Kidney capillary endothelial cell (primary cell): ENCODE measurements around the gene GFI1.

ENCODE experiments used
- DNase-seq: peaks from one replicate; pipeline ENCODE4 v3.0.0-alpha.2; 2018; ENCODE audit warnings: low spot score

Gene GFI1

GRCh38 chr1:92487078-92487605 lies 417 bp upstream of the GFI1 start:
- DNase-seq = no peak

DNA sequence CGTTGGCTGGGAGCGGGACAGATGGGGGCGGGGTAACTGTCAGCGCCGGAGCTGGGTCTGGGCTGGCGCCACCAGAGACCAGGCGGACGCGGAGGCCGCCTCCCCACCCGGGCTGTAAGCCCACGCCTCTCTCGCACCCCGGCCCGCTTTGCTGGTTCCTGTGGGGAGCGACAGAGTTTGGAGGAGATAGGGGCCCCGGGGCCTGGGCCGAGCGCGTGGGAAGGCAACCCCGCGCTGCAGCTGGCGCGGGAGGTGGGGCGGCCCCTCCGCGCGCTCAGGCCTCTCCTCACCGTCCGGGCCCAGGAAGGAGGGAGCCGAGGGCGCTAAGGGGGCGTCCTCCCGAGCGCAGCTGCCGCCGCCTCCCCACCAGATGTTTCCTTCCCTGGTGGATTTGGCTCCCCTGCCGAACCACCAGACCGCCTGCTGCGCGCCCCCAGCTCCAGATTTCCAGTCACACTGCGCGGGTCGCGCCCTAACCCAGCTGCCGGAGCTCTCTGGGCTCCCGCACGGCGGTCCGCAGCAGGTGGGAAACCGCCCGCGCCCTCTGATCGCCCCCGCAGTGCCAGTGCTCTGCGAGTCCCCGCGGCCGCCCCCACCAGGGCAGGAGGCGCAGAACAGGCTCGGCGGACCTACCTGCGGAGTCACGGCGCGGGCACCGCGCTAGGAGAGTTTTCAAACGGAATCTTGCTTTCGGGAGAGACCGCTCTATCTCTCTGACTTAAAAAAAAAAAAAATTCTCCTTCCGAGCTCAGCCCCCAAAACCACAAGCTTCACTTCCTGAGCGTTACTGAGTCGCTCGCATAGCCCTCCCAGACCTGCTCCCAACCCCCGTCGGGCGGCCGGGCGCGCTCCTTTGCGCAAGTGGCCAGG lies 1.1 kb downstream of the GFI1 start:
- DNase-seq = no peak

DNA sequence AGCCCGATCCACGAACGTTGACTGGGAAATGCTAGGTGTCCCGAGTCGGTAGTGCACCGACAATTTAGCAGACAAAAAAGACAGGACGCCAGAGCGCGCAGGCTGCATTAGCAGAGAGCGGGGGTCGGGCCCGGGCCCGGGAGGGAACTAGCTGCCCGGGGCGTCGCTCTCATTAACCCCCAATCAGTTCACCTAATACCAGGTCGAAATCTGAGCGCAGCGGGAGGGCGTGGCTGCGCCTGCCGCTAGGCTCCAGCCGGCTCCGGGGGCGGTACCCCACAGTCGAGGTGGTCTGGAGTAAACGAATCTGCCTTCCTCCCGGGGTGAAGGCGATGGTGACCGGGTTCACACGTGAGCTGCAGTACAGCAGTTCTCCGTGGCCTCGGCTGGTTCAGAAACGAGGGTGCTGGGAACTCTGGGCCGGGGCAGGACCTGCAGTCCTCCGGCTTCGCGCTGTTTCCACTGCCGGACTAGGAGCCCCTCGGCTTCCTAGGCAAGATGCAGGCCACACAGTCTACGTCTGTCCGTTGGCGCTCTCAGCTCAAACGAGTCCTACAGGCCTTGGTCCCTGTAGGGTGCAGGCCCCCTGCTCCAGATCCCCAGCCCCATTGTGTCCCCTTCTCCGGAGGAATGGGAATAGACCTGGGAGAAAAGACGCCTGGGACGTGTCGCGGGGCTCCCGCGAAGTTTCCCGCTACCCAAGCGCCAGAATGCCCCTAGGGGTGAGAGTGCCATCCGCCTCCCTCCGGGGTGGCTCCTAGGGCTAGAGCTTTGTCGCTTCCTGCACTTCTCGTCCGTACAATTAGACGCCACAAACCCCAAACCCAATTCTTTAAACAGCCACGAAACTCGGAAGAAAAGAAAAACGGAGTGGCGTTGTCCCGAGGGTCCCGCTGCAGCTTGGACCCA lies 2.0 kb downstream of the GFI1 start:
- no peak for DNase-seq

DNA sequence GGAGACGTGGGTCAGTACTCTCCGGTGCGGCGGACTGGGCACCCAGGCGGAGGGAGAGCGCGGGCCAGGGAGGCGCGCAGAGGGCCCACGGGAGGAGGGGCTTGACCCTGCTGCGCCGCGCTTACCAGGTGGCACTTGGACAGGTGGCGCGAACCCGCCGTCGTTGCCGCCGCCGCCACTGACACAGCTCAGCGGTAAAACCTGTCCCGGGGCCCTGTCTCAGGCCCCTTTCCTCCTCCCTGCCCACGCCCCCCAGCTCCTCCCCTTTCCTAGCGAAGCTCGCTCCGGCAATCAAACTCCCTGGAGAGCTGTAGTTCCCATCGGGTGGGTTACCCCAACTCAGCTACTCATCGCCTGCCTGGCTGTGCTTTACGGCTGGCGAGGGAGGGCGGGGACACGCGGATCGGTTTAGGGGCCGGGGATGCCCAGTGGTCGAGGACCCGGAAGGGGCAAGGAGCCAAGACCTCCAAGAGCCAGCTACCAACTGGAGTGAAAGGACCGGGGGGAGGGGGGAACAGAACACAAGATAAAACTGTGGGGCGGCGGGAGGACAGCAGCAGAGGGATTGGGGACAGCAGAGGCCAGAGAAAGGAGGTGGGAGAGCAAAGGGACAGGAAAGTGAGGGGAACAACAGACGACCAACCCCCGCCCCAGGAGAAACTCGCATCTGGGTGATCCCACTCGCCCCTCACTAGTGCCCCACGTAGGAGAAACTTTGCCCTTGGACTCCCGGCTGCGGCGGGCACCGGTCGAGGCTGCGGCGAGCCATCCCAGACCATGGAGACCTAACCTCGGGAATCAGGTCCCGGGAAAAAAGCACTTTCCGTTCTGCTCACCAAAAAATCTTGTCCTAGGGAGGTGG lies 2.9 kb downstream of the GFI1 start:
- no peak for DNase-seq

- DNase-seq = no peak
These were observed 3.8 kb downstream of the GFI1 start for GRCh38 chr1:92482665-92483609.

DNA sequence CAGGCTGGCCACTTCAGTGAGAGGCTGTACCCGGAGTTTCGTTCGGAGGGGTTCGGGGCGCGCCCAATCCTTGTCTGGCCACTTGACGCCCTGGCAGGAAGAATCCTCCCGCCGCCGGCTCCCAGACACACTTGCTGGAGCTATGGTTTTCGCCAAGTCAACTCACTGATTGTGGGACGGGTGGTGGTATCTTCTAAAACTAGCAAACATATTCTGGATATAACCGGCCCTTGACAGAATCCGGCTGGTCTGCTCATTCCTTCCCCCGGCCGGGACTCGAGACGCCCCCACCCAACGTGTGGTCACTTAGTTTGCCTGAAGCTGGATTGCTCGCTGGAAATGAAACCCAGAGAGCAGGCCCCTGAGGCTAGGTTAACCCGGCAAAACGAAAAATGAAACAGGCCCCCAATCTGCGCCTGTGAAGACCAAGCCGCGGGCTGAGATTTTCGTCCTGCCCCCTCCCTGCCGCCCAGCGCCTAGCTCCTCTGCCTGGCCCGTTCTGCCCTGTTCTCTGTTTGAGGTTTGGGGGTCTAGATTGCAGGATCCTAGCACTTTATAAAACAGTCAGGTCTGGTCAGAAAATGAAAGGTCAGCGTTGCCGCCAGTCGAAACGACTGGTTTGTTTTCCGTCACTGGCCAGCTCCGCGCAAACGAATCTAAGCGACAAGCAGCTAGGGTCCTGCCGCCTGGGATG lies 4.6 kb downstream of the GFI1 start:
- no peak for DNase-seq

- DNase-seq = no peak
These were observed 5.2 kb downstream of the GFI1 start for GRCh38 chr1:92481599-92481925.

DNA sequence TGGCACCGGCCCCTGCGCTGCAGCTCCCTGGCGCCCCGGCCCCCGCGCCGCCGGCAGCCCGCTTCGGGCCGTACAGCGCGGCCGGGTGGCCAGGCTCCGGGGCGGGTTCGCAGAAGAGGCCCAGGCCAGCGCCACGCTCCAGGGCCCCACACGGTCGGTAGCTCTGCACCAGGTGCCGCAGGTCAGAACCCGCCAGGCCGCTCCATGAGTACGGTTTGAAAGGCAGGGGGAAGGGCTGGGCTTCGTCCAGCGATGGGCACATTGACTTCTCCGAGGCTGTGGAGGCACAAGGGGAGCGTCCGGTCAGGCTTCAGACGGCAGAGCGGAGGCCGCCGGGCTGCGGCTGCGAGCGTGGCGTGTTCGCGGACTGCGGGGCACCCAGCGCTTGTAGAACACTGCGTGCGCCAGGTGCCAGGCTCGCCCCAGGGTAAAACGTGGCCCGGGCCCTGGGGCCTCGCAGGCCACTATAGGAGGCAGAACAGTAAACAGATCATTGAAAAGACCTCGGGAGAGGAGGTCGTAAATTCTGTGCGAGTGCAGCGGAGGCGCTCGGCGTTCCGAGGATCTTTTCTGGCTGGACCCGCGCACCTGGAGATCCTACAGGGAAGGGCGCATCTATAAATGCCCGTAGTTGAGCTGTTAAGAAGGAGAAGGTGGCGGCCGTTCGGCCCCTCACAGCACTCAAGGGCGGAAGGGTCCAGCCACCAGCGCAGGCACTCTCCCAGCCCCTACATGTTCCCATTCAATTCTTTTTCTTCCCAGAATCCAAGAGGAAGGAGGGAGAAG lies 5.7 kb downstream of the GFI1 start:
- DNase-seq = no peak

GRCh38 chr1:92480200-92480812 lies 6.4 kb downstream of the GFI1 start:
- no peak for DNase-seq

- no peak for DNase-seq
These were observed 7.1 kb downstream of the GFI1 start for GRCh38 chr1:92479587-92479986.

DNA sequence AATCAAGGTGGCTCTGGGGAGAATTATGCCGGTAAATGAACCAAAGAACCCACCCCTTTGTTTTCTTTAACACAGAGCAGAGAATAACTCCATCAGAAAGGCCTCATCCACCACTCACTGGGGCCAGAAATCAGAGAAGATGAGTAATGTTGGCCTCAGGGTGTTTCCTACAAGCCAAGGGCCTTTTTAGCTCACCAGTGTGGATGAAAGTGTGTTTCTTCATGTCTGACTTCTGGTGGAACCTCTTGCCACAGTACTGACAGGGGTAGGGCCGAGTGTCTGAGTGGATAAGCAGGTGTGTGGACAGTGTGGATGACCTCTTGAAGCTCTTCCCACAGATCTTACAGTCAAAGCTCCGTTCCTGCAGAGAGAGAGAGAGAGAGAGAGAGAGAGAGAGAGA lies 8.3 kb downstream of the GFI1 start:
- no peak for DNase-seq

- no peak for DNase-seq
These were observed 10.6 kb downstream of the GFI1 start for GRCh38 chr1:92476071-92476631.

GRCh38 chr1:92475029-92475428 lies 11.7 kb downstream of the GFI1 start:
- DNase-seq = no peak

- DNase-seq = no peak
These were observed 12.8 kb downstream of the GFI1 start for GRCh38 chr1:92473781-92474495.

DNA sequence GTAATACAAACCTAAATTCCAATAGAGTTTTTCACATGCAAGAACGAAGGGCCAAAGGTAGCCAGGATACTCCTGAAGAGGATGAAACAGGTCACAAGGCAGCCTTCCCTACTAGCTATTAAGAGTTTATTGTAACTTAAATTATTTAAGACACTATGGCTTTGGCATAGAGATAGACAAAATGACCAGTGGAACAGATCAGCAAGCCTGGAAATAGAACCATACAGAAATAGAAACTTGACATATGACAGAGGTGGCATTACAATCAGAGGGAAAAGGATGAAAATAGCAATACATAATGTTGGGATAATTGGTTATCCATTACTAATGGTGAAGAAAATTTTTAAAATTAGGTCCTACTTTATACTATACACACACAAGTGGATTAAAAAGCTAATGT lies 16.5 kb downstream of the GFI1 start:
- DNase-seq = no peak

- DNase-seq = no peak
These were observed 19.9 kb downstream of the GFI1 start for GRCh38 chr1:92466683-92467352.

DNA sequence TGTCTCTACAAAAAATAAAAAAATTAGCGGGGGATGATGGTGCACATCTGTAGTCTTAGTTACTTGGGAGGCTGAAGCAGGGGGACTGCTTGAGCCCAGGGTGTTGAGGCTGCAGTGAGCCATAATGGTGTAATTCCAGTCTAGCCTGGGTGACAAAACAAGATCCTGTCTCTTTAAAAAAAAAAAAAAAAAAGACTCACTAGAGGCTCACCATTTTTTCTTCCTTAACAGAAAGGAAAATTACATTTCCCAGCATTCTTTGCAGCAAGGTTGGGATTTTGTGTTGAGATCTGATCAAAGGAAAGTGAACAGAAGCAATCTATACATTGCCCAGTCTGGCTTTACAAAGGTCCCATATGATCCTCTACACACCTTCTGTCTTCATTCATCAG lies 21.5 kb downstream of the GFI1 start:
- no peak for DNase-seq
